Hematopoietic multipotent progenitor cell treated with erythropoietin and hydrocortisone succinate and interleukin-3 and kit ligand, for 17 days (in vitro differentiated cells): ENCODE results near the gene DBP.
A peak's percentile ranks its signal among the peaks of the same experiment; 100 is the strongest.
"Not testable (repeated sequence)": the region's sequence is repeated elsewhere in the genome, so short reads cannot be mapped to it uniquely, and the experiment has no call there.

ENCODE experiments used
- DNase-seq: peaks from one replicate; pipeline ENCODE4 v3.0.0-alpha.2; 2015; ENCODE audit warnings: low spot score

DBP gene

DNA sequence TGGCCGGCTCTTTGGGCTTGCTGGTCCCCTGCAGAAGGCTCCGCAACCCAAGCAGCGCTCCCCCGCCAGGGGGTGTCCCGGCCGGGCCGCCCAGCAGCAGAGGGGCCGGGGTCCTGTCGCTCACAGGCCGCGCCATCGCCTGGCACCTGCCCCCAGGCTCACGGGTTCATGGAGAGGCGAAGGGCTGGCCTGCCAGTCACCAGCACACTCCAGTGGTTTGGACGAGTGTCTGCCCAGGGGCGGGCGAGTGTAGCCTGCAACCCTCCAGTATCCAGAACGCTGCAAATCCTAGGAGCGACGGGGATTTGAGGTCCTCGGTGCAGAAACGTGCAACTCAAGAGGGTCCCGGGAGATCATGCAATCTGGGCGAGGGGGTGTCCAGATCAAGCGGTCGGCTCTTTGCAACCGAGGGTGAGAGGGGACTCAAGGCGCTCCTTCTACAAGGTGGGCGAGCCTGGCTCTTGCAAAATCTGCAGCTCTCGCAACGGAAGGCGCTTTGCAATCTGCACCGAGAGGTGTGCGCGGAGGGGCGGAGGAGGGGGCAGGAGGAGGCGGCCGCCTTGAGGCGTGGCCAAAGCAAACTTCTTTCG, at the start of gene DBP:
Gene DBP (minus strand): TSS at position 521 of the 590 bp plus-strand sequence. CDS start 385 bp downstream, at position 136.
- DNase-seq: no peak

DNA sequence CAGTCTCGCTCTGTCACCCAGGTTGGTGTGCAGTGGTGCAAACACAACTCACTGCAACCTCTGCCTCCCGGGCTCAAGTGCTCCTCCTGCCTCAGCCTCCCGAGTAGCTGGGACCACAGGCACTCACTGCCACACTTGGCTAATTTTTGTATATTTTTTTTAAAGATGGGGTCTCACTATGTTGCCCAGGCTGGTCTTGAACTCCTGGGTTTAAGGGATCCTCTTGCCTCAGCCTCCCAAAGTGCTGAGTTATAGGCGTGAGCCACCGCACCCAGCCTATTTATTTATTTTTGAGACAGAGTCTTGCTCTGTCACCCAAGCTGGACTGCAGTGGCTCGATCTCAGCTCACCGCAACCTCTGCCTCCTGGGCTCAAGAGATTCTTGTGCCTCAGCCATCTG, 49.5 kb upstream of the DBP start:
- DNase-seq: not testable (repeated sequence)

- no peak for DNase-seq
Measured at GRCh38 chr19:48686088-48686487, 48.9 kb upstream of the DBP start.

DNA sequence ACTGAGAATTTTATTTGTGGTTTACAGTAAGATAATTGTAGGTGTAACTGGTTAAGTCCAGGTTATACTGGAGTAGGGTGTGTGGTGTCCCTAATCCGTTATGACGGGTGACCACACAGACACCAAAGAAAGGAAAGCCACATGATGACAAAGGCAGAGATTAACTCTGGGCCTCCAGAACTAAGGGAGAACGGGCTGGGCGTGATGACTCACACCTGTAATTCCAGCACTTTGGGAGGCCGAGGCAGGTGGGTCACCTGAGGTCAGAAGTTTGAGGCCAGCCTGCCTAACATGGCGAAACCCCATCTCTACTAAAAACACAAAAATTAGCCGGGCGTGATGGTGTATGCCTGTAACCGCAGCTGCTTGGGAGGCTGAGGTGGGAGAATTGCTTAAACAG, 48.4 kb upstream of the DBP start:
- DNase-seq: no peak

- DNase-seq: no peak
Measured at GRCh38 chr19:48683349-48683748, 46.2 kb upstream of the DBP start.

DNA sequence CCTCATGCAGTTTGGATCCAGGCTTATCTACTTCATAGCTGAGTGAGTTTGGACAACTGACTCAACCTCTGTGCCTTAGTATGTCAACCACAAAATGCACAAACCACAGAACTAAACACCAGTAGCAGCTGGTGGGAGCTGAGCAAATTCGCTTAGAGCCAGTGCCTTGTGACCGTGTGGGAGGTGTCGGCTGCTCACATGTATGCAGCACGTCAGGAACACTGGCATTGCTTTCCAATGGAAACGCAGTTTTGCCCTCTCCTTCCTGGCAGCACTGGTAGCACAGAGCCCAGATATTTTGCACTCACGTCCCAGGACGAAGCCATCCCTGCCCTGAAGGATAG, 43.9 kb upstream of the DBP start:
- no peak for DNase-seq

DNA sequence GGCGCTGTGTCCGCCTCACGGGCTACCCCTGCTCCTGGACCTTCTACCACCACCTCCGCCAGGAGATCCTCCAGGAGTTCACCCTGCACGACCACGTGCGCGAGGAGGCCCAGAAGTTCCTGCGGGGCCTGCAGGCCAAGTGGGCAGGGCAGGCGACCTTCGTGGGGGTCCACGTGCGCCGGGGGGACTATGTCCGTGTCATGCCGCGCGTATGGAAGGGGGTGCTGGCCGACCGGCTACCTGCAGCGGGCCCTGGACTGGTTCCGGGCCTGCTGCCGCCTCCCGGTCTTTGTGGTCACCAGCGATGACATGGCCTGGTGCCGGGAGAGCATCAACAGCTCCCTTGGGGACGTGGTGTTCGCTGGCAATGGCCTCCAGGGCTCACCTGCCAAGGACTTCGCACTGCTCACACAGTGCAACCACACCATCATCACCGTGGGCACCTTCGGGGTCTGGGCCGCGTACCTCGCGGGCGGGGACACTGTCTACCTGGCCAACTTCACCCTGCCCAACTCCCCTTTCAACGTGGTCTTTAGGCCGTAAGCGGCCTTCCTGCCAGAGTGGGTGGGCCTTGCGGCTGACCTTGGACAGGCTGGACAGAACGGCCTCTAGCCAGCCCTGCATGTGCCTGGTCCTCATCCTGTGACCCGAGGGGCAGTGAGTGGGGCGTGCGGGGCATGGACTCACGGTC, 43.4 kb upstream of the DBP start:
- no peak for DNase-seq

DNA sequence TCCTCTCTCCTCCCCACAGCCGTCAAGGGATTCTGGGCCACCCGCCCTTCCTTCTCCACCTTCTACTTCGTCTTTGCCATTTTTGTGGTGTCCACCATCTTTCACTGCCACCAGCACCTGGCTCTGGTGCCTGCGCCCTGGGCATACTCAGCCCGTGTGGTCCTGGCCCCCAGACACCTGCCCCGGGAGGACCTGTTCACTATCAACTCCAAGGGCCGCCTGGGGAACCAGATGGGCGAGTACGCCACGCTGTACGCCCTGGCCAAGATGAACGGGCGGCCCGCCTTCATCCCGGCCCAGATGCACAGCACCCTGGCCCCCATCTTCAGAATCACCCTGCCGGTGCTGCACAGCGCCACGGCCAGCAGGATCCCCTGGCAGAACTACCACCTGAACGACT, 42.8 kb upstream of the DBP start:
- DNase-seq: not testable (repeated sequence)

- DNase-seq: peak; percentile 25
Measured at GRCh38 chr19:48678201-48678600, 41.0 kb upstream of the DBP start.

DNA sequence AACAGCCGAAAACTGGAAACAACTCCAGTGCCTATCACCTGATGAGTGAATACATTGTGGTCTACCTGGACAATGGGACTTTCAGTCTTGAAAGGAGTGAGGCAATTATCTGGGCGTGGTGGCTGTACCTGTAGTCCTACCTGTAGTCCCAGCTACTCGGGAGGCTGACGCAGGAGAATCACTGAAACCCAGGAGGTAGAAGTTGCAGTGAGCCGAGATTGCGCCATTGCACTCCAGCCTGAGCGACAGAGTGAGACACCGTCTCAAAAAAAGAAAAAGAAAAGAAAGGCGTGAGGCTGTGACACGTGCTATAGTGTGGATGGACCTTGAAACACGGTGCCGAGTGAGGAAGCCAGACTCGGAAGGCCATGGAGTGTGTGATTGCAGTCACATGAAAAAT, 39.7 kb upstream of the DBP start:
- no peak for DNase-seq

GRCh38 chr19:48676487-48676886, 39.3 kb upstream of the DBP start:
- DNase-seq: no peak

DNA sequence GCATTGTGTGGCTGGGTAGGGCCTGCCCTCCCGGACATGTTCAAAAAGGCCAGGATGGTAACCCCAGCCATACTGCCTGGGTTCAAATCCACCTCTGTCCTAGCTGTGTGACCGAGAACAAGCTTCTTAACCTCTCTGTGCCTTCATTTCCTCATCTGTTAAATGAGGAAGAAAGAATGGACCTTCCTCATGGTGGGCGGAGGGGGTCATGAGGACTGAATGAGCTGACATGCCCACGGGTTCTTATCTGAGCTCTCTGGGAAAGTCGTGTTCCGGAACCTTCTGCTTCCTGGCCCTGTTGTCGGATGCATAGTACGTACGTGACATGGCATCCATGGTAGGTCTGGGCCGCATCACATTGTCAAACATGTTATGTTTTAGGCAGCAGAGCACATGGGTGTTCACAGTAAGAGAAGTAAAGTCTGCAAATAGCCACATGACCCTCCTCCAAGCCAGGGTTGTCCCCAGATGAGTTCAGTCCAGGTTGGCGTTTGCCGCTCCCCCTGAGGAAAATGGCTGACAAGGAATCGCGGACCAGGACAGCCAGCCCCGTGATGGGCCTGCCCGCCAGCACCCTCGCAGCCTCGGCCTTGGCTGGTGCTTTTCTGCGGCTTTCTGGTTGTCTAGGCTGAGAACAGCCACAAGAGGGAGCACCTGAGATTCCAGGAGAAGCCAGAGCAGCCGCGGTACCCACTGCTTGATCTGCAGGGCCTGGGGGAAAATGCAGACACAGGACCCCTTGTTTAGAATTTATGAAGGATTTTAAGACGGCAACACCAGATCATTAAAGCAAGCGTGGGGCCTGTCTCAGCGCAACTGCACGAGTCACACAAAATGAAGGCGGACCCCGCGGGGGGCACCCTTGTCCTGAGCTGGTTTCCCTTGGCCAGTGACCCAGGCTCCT, 38.0 kb upstream of the DBP start:
- peak; percentile 81 for DNase-seq

GRCh38 chr19:48674216-48674809, 37.1 kb upstream of the DBP start:
- DNase-seq: no peak

- no peak for DNase-seq
Measured at GRCh38 chr19:48673436-48674100, 36.4 kb upstream of the DBP start.

DNA sequence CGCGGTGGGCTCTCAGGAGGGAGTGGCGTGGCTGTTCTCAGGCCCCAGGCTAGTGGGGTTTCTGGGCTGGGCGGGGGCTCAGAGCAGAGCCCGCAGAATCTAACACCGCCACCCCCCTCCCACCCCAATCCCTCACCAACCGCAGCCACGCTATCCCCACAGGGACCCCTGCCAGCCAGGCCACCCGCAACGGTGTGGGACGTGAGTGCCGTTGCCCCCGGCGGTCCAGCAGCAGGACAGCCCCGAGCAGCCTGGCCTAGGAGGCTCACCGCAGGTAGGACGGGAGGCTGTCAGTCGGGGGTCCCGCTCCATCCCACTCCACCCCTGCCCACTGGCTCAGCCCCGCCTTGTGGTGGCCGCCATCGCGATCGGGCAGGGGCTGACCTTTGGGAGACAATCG, 35.8 kb upstream of the DBP start, which contains the start of gene NTN5:
Gene NTN5 (minus strand): TSS at position 24 of the 400 bp plus-strand sequence. CDS start 2,031 bp downstream, outside the sequence.
- DNase-seq: no peak

DNA sequence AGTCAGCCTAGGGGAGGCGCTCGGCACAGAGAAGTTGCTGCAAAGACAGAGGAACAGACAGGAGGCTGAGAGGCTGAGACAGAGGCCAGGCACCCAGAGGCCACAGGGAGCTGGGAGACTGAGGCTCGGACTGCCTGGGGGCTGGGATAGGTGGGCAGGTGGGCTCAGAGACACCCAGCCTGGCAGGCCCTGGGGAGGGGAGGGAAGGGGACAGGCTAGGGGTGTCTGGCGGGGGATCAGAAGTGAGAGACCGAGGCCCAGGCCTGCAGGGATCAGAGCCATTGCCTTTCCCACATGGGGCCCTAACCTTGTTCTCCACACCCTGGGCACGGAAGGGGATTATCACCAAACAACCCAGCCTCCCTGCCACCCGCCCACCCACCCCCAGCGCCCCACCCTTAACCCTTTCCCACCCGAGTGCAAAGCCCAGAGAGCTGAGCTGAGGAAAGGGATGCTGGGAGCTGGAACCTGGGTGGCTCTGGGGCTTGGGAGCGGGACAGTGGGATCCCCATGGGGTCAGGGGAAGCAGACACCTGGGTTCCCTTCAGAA, 34.3 kb upstream of the DBP start:
- DNase-seq: no peak

DNA sequence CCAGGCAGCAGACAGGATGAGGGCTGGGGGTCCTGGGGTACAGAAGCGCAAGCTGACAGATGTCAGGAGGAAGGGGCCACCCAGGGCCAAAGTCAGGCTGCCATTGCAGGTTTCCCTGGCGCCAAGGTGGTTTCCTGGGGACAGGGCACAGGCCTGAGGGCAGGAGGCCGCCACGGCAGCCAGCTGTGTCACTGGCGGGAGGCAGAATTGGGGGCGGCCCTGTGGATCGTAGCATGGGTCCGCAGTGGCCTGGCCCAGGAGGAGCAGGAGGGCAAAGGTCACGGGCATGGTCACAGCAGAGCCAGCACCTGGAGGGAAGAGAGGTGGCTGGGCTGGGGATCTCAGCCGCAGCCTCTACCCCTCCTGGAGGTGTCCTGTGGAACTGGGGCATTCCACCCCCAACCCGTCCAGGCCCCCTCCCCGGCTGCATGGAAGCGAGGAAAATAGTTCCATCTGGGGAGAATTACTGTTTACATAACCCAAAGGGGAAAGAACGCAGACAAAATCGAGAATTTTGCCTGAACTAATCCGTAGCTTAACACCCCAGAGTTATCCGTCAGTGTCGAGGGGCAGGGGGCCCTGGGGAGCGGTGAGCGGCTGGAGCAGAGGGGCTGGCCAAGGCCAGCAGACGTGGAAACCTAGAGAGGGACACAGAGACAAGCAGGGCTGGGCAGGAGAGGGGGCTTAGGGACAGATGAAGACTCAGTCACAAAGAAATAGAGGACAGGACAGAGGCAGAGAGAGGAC, 33.7 kb upstream of the DBP start:
- no peak for DNase-seq

DNA sequence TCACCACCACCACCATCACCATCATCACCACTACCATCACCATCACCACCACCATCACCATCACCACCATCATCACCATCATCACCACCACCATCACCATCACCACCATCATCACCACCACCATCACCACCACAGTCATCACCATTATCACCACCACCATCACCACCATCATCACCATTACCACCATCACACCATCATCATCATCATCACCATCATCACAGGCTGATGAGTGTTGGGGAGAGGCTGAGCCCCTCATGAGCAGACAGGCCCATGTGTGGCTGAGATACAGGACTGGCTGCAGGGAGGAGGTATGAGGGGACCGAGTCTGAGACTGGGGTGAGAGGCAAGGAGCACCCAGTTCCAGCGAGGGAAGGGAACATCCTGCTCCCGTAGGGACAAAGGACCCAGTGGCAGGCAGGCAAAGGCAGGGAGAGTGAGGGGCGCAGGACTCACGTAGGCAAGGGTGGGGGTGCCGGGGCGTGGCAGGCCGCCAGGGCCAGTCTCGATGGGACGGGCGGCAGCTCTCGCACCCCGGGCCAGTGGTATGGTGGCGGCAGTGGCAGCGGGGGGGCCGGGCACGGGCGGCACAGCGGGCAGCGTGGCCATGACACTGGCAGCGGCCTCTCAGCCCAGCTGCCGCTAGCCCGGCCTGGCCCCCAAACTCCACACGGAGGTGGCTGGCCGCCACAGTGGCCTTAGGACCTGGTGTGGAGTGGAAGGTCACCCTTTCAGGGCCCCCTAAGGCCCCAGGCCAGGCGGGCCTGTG, 32.9 kb upstream of the DBP start:
- no peak for DNase-seq

DNA sequence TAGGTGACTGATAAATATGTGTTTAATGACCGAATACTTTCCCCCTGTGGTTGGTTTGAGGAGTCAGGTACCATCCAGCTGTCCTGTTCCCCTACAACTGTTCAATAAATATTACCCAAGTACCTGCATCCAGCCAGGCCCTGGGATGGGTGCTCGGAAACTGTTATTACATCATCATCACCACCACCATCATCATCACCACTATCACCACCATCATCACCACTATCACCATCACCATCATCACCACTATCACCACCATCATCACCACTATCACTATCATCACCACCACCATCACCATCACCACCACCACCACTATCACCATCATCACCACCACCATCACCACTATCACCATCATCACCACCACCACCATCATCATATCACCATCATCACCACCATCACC, 31.6 kb upstream of the DBP start:
- no peak for DNase-seq

DNA sequence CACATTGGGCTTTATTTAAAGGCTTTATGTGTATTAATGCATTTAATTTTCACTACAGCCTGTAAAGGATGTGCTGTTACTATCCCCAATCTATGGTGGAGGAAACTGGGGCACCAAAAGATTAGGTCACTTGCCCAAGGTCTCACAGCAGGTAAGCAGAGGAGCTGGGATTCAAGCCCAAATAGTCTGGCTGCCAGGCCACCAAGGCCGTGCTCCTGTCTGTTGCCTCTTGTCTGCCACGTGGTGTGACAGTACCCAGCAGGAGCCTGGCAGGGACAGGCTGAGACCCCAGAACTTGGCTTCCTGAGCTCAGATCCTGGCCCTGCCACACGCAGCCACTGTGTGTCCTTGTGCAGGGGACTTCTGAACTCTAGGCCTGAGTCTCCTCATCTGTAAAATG, 31.2 kb upstream of the DBP start:
- DNase-seq: no peak
